Measurements from ENCODE around the gene GATAD2A. TPM values are rescaled to one million over a fixed set of nuclear protein-coding genes. Genes with fewer than 3 reads are reported as not detected.

Gene GATAD2A
- 64.2 and 71.9 TPM in 2 replicates for total RNA-seq (2011; cell fraction: chromatin; rRNA removed; ENCODE audit: low replicate concordance)
- total RNA-seq (2011; cell fraction: nucleolus; rRNA removed): 40.3 and 42.0 TPM in 2 replicates
- total RNA-seq (2011; cell fraction: nucleoplasm; rRNA removed): 44.1 and 58.8 TPM in 2 replicates
- total RNA-seq (2014; rRNA removed): 114 and 141 TPM in 2 replicates
- 36.3 and 39.2 TPM in 2 replicates for total RNA-seq (2014; rRNA removed; fragmentation: Illumina TruSeq; extraction: Trizol)
- 61.2 and 65.5 TPM in 2 replicates for total RNA-seq (2015; rRNA removed; fragmentation: Illumina TruSeq; extraction: Trizol)
- 215 and 226 TPM in 2 replicates for total RNA-seq (2021)
- polyA plus RNA-seq (2011; rRNA removed): 25.4 and 33.0 TPM in 2 replicates
- 21.1 and 45.0 TPM in 2 replicates for polyA plus RNA-seq (2011; cell fraction: cytosol; rRNA removed)
- 23.6 and 33.3 TPM in 2 replicates for polyA plus RNA-seq (2011; cell fraction: nucleus; rRNA removed)
- 44.9 and 60.8 TPM in 2 replicates for polyA plus RNA-seq (2012)
- polyA plus RNA-seq (2014; fragmentation: Illumina TruSeq; extraction: Trizol): 44.2 and 80.9 TPM in 2 replicates
- 1 to 10 TPM; 2.4 to 5.1 TPM for polyA plus RNA-seq (2014; fragmentation: Nextera tagmentation; extraction: Ambion mirVana)
- polyA plus RNA-seq (2014; rRNA removed): 88.4 and 112 TPM in 2 replicates
- 33.1 and 40.4 TPM in 2 replicates for polyA minus RNA-seq (2011; rRNA and poly(A)+ RNA removed)
- polyA minus RNA-seq (2011; cell fraction: cytosol; rRNA and poly(A)+ RNA removed): 55.4 and 91.3 TPM in 2 replicates
- 12.5 and 17.4 TPM in 2 replicates for polyA minus RNA-seq (2011; cell fraction: nucleus; rRNA and poly(A)+ RNA removed)
- Bru-seq, nascent RNA: percentile 89 among the genes with signal in this experiment
- BruChase-seq, experiment 1, labeled RNA remaining after a 2-hour chase: percentile 90 among the genes with signal in this experiment
- percentile 86 among the genes with signal in this experiment for BruChase-seq, experiment 2, labeled RNA remaining after a 6-hour chase
- long read RNA-seq, experiment 1, partial matches to known transcripts: 177 of 288 reads
- long read RNA-seq, experiment 1, other reads (novel, unspliced or antisense): 111 of 288 reads
- long read RNA-seq, experiment 2, full-length matches to known transcripts: 1 of 85 reads
- long read RNA-seq, experiment 2, partial matches to known transcripts: 58 of 85 reads
- long read RNA-seq, experiment 2, other reads (novel, unspliced or antisense): 26 of 85 reads
- long read RNA-seq, experiment 3, partial matches to known transcripts: 15 of 18 reads
- long read RNA-seq, experiment 3, other reads (novel, unspliced or antisense): 3 of 18 reads

GRCh38 chr19:19404879-19405860 lies at the start of gene GATAD2A:
GATAD2A (plus strand) TSS chr19:19405675; CDS start chr19:19465346, 59,671 bp downstream.
- no TSS peak for BruUV-seq (replicated peaks)
- peak; percentile 87 for ATAC-seq
- no peaks in the 10 kb centered on the region for H3K9me3 ChIP-seq (replicated peaks; ENCODE audit: control insufficient read depth, insufficient read depth, low read depth, low read length)
- no peak for TF ChIP-seq TRIM28 (IDR thresholded peaks at IDR 0.05)
- TF ChIP-seq EZH2 (IDR thresholded peaks at IDR 0.05; ENCODE audit: borderline replicate concordance, low read depth, low read length): no peak
- TF ChIP-seq ZFP30 (CRISPR knock-in tag; IDR thresholded peaks at IDR 0.05; ENCODE audit: borderline replicate concordance): no peak
- TF ChIP-seq E2F6 (IDR thresholded peaks at IDR 0.05; ENCODE audit: borderline replicate concordance in 1 of 2, extremely low read depth in 1 of 2, insufficient read depth in 1 of 2, insufficient read length in 1 of 2, low read depth in 1 of 2, low read length in 1 of 2, poor library complexity in 1 of 2, severe bottlenecking in 1 of 2): peak; percentile 98 to 99
- no peak for TF ChIP-seq ZHX1 (conservative IDR thresholded peaks at IDR 0.05; ENCODE audit: low read length)
- TF ChIP-seq CEBPB (tag; IDR thresholded peaks at IDR 0.05): no peak
- TF ChIP-seq RNF2 (IDR thresholded peaks at IDR 0.05): peak; percentile 96
- peak; percentile 89 for TF ChIP-seq GABPB1 (CRISPR knock-in tag; IDR thresholded peaks at IDR 0.05)
- TF ChIP-seq ZNF3 (CRISPR knock-in tag; IDR thresholded peaks at IDR 0.05): no peak
- TF ChIP-seq ZNF232 (CRISPR knock-in tag; IDR thresholded peaks at IDR 0.05): peak; percentile 54; the same call in 1 of the 2 replicates

More at GRCh38 chr19:19404879-19405860, at the start of gene GATAD2A:
- CTCF ChIA-PET (ENCODE audit: low intra/inter-chr PET ratio): interaction anchor here (0.6 kb wide), 1 partner anchor 13 kb away, joined by 5 read pairs; no protein-coding TSS in a partner anchor
- H3K4me3 ChIP-seq: peak within 1 kb of the TSS; percentile 78
- H3K9ac ChIP-seq (ENCODE audit: insufficient read depth in 1 of 2, low read depth in 2 of 2, low read length in 2 of 2): peak within 1 kb of the TSS; percentile 80 to 97
- no peaks in the 10 kb centered on the region for H3K27me3 ChIP-seq (ENCODE audit: control insufficient read depth in 2 of 2, insufficient read depth in 2 of 2, low read length in 2 of 2)
- peaks cover 30% of the 10 kb centered on the region; the same call in 2 of the 3 replicates for H3K36me3 ChIP-seq (ENCODE audit: control insufficient read depth, insufficient read depth, low read length)
- peak within 1 kb of the TSS; percentile 14 for H2AFZ ChIP-seq (ENCODE audit: low read depth, low read length)
- in situ Hi-C loops (cut with MboI) (no loop called here), intact Hi-C loops (cut with micrococcal nuclease) (loop anchor here (1.0 to 5.0 kb wide), 4 partner anchors 20 to 84 kb away; no protein-coding TSS in a partner anchor)
- peak within 1 kb of the TSS; percentile 91 for H3K27ac ChIP-seq (ENCODE audit: extremely low read depth, low read depth, low read length)
- WGBS (ENCODE audit: insufficient coverage, low coverage, missing lambda C conversion rate): 1% methylated on average over 69 of the region's 90 CpGs
- DNase-seq (ENCODE audit: extremely low read depth in 1 of 4, low spot score in 3 of 4) (peak; percentile 89 to 95 (median 94)), FAIRE-seq (peak; percentile 81)
- peaks cover 40 to 53% of the 10 kb centered on the region in 2 experiments for H3K4me1 ChIP-seq (replicated peaks in 1 of 2; ENCODE audit: control insufficient read depth in 2 of 2, insufficient read depth in 2 of 2, low read length in 2 of 2)
- H3K79me2 ChIP-seq (ENCODE audit: control insufficient read depth, insufficient read depth, low read length): peaks cover 90% of the 10 kb centered on the region
- H3K4me2 ChIP-seq (ENCODE audit: insufficient read depth, low read length): peak within 1 kb of the TSS; percentile 84
- POLR2A ChIA-PET: interaction anchor here (0.6 to 3.2 kb wide), 16 partner anchors 9 to 107 kb away, joined by 3 to 27 read pairs (median 4); no protein-coding TSS in a partner anchor
- peaks cover 36% of the 10 kb centered on the region for H4K20me1 ChIP-seq (replicated peaks; ENCODE audit: control insufficient read depth, insufficient read depth, low read length)
- peaks cover 6% of the 10 kb centered on the region for H3K9me1 ChIP-seq (ENCODE audit: control insufficient read depth, insufficient read depth, low read length)
